ENCODE data around the gene SLC49A3.
"Not testable (repeated sequence)": the region's sequence is repeated elsewhere in the genome, so short reads cannot be mapped to it uniquely, and the experiment has no call there.

SLC49A3 gene

GRCh38 chr4:688854-689681 is at the start of gene SLC49A3:
Gene SLC49A3 (minus strand): TSS chr4:689151. CDS start chr4:689127, 24 bp downstream.
- DNase-seq: no peak

- not testable (repeated sequence) for DNase-seq
Measured at GRCh38 chr4:736561-736960, 47.6 kb upstream of the SLC49A3 start.

GRCh38 chr4:735583-735982 is 46.6 kb upstream of the SLC49A3 start:
- no peak for DNase-seq

GRCh38 chr4:734951-735350 is 46.0 kb upstream of the SLC49A3 start:
- no peak for DNase-seq

- DNase-seq: no peak
Measured at GRCh38 chr4:734075-734474, 45.1 kb upstream of the SLC49A3 start.

- DNase-seq: no peak
Measured at GRCh38 chr4:733631-733980, 44.7 kb upstream of the SLC49A3 start.

- no peak for DNase-seq
Measured at GRCh38 chr4:732911-733630, 44.1 kb upstream of the SLC49A3 start.

- DNase-seq: no peak
Measured at GRCh38 chr4:732486-732885, 43.5 kb upstream of the SLC49A3 start.

GRCh38 chr4:731954-732353 is 43.0 kb upstream of the SLC49A3 start:
- not testable (repeated sequence) for DNase-seq

GRCh38 chr4:730946-731904 is 42.3 kb upstream of the SLC49A3 start:
- not testable (repeated sequence) for DNase-seq

GRCh38 chr4:730511-730910 is 41.6 kb upstream of the SLC49A3 start:
- no peak for DNase-seq

- no peak for DNase-seq
Measured at GRCh38 chr4:729336-730315, 40.7 kb upstream of the SLC49A3 start.

- DNase-seq: no peak
Measured at GRCh38 chr4:727576-727975, 38.6 kb upstream of the SLC49A3 start.

GRCh38 chr4:726838-727237 is 37.9 kb upstream of the SLC49A3 start:
- no peak for DNase-seq

GRCh38 chr4:726235-726787 is 37.4 kb upstream of the SLC49A3 start:
- no peak for DNase-seq

GRCh38 chr4:725391-726234 is 36.7 kb upstream of the SLC49A3 start:
- no peak for DNase-seq

GRCh38 chr4:723751-724530 is 35.0 kb upstream of the SLC49A3 start:
- DNase-seq: no peak

GRCh38 chr4:722851-723360 is 34.0 kb upstream of the SLC49A3 start:
- no peak for DNase-seq

- DNase-seq: no peak
Measured at GRCh38 chr4:722169-722725, 33.3 kb upstream of the SLC49A3 start.

Data from NCI-H510A treated with DMSO at 0.1 percent for 48 hours (cell line).